ENCODE measurements around the gene SMG1.
A peak's percentile ranks its signal among the peaks of the same experiment; 100 is the strongest.

Gene SMG1

GRCh38 chr16:18799500-18799899 is 126.7 kb downstream of the SMG1 start:
- H3K9me3 ChIP-seq (ENCODE audit: control insufficient read depth, insufficient read depth, low read length) = no peaks in the 10 kb centered on the region
- no CpG with 5 or more reads among the region's 3 CpGs for WGBS (ENCODE audit: insufficient coverage, insufficient read length)
- DNase-seq (ENCODE audit: low read depth, low spot score) = no peak
- no peaks in the 10 kb centered on the region for H3K4me1 ChIP-seq (ENCODE audit: control insufficient read depth, insufficient read depth, low read length)
- H3K27ac ChIP-seq (ENCODE audit: low read length) = no peak overlapping the region
- H3K27me3 ChIP-seq (ENCODE audit: control insufficient read depth, insufficient read depth, low read length) = no peaks in the 10 kb centered on the region
- H3K4me3 ChIP-seq (ENCODE audit: low read length) = 0 out of 2 replicates have a peak overlapping the region, but pooled peaks have one; percentile 5
- peaks cover 2% of the 10 kb centered on the region; the same call in 1 of the 2 replicates for H3K36me3 ChIP-seq (ENCODE audit: control insufficient read depth, insufficient read depth, low read length)

GRCh38 chr16:18797746-18798145 is 128.5 kb downstream of the SMG1 start:
- H3K36me3 ChIP-seq (ENCODE audit: control insufficient read depth, insufficient read depth, low read length) = peaks cover 13% of the 10 kb centered on the region; the same call in 1 of the 2 replicates
- H3K27ac ChIP-seq (ENCODE audit: low read length) = no peak overlapping the region
- no peaks in the 10 kb centered on the region for H3K4me1 ChIP-seq (ENCODE audit: control insufficient read depth, insufficient read depth, low read length)
- no peak overlapping the region for H3K4me3 ChIP-seq (ENCODE audit: low read length)
- WGBS (ENCODE audit: insufficient coverage, insufficient read length) = no CpG with 5 or more reads among the region's 4 CpGs
- no peaks in the 10 kb centered on the region for H3K9me3 ChIP-seq (ENCODE audit: control insufficient read depth, insufficient read depth, low read length)
- H3K27me3 ChIP-seq (ENCODE audit: control insufficient read depth, insufficient read depth, low read length) = no peaks in the 10 kb centered on the region
- DNase-seq (ENCODE audit: low read depth, low spot score) = no peak

DNA sequence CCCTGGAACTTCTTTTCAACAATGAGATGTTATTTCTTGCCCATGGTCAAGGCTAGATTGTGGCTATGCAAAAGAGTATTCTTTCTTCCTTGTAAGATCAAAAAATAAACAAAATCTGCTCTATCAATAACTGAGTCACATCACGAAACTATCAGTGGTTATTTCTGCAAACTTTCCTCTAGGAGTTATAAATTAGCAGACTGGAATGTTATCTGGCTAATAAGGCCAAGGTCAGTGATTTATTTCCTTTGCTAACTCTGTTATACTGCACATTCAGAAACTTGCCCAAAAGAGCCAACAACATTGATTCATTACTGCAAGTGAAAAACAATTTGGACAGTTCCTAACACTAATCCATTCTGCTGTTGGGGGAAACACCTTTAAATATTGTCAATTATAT is 129.8 kb downstream of the SMG1 start:
- H3K36me3 ChIP-seq (ENCODE audit: control insufficient read depth, insufficient read depth, low read length) = peaks cover 15% of the 10 kb centered on the region; the same call in 1 of the 2 replicates
- WGBS (ENCODE audit: insufficient coverage, insufficient read length) = no CpG with 5 or more reads among the region's 1 CpG
- no peak overlapping the region for H3K4me3 ChIP-seq (ENCODE audit: low read length)
- H3K27me3 ChIP-seq (ENCODE audit: control insufficient read depth, insufficient read depth, low read length) = no peaks in the 10 kb centered on the region
- DNase-seq (ENCODE audit: low read depth, low spot score) = no peak
- H3K4me1 ChIP-seq (ENCODE audit: control insufficient read depth, insufficient read depth, low read length) = no peaks in the 10 kb centered on the region
- no peak overlapping the region for H3K27ac ChIP-seq (ENCODE audit: low read length)
- H3K9me3 ChIP-seq (ENCODE audit: control insufficient read depth, insufficient read depth, low read length) = no peaks in the 10 kb centered on the region

DNA sequence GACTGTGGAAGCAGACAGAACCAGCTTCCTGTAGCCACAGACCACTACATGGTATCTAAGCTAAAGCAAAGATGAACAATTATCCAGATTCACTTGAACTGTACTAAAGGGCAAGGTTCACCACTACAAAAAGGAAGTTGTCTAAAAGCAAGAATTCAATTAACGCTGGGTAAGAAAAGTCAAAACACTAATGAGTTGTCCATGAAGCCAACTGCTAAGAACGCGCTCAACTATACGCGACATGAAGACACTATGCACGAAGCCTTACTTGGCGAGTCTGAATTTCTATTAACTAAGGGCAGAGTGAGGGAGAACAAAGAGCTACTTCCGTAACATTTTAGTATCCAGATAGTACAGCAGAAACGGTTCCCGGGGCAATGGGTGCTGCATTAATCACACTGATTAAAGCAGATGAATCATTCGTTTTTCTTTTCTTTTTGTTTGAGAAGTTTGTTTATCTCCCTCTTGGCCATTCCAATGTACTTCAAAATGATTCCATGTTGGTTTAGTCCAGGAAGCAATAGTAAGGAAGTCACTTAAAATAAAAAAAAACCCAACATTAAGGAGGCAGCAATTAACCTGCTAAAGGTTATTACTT is 133.3 kb downstream of the SMG1 start:
- no peaks in the 10 kb centered on the region for H3K27me3 ChIP-seq (ENCODE audit: control insufficient read depth, insufficient read depth, low read length)
- no peak for DNase-seq (ENCODE audit: low read depth, low spot score)
- no CpG with 5 or more reads among the region's 11 CpGs for WGBS (ENCODE audit: insufficient coverage, insufficient read length)
- no peak overlapping the region for H3K27ac ChIP-seq (ENCODE audit: low read length)
- H3K36me3 ChIP-seq (ENCODE audit: control insufficient read depth, insufficient read depth, low read length) = peaks cover 18% of the 10 kb centered on the region; the same call in 1 of the 2 replicates
- H3K4me1 ChIP-seq (ENCODE audit: control insufficient read depth, insufficient read depth, low read length) = no peaks in the 10 kb centered on the region; the same call in 1 of the 2 replicates
- H3K4me3 ChIP-seq (ENCODE audit: low read length) = no peak overlapping the region
- no peaks in the 10 kb centered on the region for H3K9me3 ChIP-seq (ENCODE audit: control insufficient read depth, insufficient read depth, low read length)

DNA sequence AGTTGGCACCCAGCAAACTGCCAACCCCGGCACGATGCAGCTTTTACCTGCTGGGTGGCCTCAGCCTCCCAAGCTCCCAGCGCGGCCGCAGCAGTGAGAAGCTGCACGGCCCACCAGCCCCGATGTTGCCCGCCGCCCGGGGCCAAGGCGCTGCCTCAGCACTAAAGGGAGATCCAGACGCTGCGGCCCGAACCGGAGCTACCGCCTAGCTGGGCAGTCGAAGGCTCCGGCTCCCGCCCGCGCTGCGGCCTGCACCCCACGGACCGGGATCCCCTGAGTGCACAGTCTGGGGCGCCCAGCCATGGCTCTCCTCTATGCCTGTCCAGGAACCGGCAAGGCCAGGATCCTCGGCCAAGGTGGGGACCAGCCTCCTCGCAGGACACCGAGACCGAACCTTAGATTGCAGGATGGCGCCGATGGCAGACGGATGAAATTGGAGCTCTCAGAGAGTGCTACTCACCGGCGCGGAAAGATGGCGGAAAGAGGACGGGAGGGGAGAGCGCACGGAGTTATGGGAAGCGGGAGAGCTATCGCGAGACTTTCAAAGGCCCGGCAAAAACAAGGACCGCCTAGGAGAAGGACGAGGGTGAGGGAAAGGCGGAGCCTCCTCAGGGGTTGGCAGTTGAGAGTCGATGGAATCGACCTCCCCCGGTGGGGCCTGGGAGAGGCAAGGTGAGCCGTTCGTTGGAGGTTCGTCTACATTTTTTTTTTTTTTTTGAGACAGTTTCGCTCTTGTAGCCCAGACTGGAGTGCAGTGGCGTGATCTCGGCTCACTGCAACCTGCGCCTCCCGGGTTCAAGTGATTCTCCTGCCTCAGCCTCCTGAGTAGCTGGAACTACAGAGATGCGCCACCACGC is 136.1 kb downstream of the SMG1 start, which contains the start of gene RPS15A:
Gene RPS15A, minus strand, starts transcription at position 485 of the 857 bp plus-strand sequence. CDS start 1,221 bp downstream, outside the sequence.
- peak; percentile 98 for DNase-seq (ENCODE audit: low read depth, low spot score)
- no peaks in the 10 kb centered on the region for H3K27me3 ChIP-seq (ENCODE audit: control insufficient read depth, insufficient read depth, low read length)
- peak within 1 kb of the TSS; percentile 75 for H3K4me3 ChIP-seq (ENCODE audit: low read length)
- H3K36me3 ChIP-seq (ENCODE audit: control insufficient read depth, insufficient read depth, low read length) = peaks cover 35% of the 10 kb centered on the region; the same call in 1 of the 2 replicates
- no peaks in the 10 kb centered on the region; the same call in 1 of the 2 replicates for H3K4me1 ChIP-seq (ENCODE audit: control insufficient read depth, insufficient read depth, low read length)
- no CpG with 5 or more reads among the region's 60 CpGs for WGBS (ENCODE audit: insufficient coverage, insufficient read length)
- H3K9me3 ChIP-seq (ENCODE audit: control insufficient read depth, insufficient read depth, low read length) = no peaks in the 10 kb centered on the region
- no peak within 1 kb of the TSS for H3K27ac ChIP-seq (ENCODE audit: low read length)

DNA sequence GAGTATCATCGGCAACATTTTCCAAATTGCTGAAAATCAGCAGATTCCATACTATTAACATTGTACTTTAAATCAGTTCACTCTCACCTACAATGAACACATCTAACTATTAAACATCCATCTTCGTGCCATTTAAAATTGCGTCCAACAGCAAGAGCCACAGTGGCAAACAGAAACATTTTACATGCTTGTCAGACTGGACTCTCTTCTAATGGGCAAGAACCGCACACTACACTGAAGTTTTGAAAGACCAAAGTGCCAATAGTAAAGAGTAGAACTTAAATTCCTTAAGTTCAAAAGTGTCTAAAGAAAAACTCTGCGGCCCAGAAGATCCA is 136.7 kb downstream of the SMG1 start:
- DNase-seq (ENCODE audit: low read depth, low spot score) = no peak
- no peaks in the 10 kb centered on the region; the same call in 1 of the 2 replicates for H3K4me1 ChIP-seq (ENCODE audit: control insufficient read depth, insufficient read depth, low read length)
- WGBS (ENCODE audit: insufficient coverage, insufficient read length) = no CpG with 5 or more reads among the region's 5 CpGs
- peaks cover 37% of the 10 kb centered on the region; the same call in 1 of the 2 replicates for H3K36me3 ChIP-seq (ENCODE audit: control insufficient read depth, insufficient read depth, low read length)
- H3K27ac ChIP-seq (ENCODE audit: low read length) = no peak overlapping the region
- no peaks in the 10 kb centered on the region for H3K9me3 ChIP-seq (ENCODE audit: control insufficient read depth, insufficient read depth, low read length)
- no peaks in the 10 kb centered on the region for H3K27me3 ChIP-seq (ENCODE audit: control insufficient read depth, insufficient read depth, low read length)
- peak overlapping the region; percentile 75 for H3K4me3 ChIP-seq (ENCODE audit: low read length)

DNA sequence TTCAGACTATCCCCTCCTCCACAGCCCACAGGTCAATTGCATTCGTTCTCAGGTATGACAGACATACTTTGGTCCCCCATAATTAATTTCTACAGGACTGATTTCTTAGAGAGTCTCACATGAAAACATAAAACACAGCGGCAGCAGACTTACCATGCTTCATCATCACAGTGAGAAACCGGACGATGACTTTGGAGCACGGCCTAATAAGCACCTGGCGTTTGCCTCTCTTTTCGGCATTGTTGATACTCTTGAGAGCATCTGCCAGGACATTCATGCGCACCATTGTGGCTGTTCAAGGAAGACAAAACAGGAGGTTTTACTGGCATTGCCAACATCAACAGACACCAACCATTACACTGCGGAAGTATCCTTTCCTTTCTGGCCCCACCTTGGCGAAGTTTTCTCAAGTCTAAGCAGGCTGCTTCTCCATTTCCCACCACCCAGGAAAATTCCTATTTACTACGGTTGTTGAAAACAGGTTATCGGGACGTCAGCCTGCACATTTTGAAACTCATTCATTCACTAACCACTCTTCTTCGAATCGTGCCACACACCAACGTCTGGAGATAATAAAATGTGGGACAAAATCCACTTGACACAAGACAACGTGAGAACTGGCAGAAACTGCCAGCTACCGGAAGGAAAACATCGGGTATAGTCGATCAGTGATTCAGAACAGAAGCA is 137.2 kb downstream of the SMG1 start:
- H3K36me3 ChIP-seq (ENCODE audit: control insufficient read depth, insufficient read depth, low read length) = peaks cover 36% of the 10 kb centered on the region
- H3K9me3 ChIP-seq (ENCODE audit: control insufficient read depth, insufficient read depth, low read length) = no peaks in the 10 kb centered on the region
- peak overlapping the region; percentile 75 for H3K4me3 ChIP-seq (ENCODE audit: low read length)
- H3K4me1 ChIP-seq (ENCODE audit: control insufficient read depth, insufficient read depth, low read length) = no peaks in the 10 kb centered on the region; the same call in 1 of the 2 replicates
- no peak overlapping the region for H3K27ac ChIP-seq (ENCODE audit: low read length)
- no CpG with 5 or more reads among the region's 20 CpGs for WGBS (ENCODE audit: insufficient coverage, insufficient read length)
- no peaks in the 10 kb centered on the region for H3K27me3 ChIP-seq (ENCODE audit: control insufficient read depth, insufficient read depth, low read length)
- DNase-seq (ENCODE audit: low read depth, low spot score) = no peak

- no peak for DNase-seq (ENCODE audit: low read depth, low spot score)
- H3K27me3 ChIP-seq (ENCODE audit: control insufficient read depth, insufficient read depth, low read length) = no peaks in the 10 kb centered on the region
- H3K4me1 ChIP-seq (ENCODE audit: control insufficient read depth, insufficient read depth, low read length) = no peaks in the 10 kb centered on the region; the same call in 1 of the 2 replicates
- peaks cover 39% of the 10 kb centered on the region for H3K36me3 ChIP-seq (ENCODE audit: control insufficient read depth, insufficient read depth, low read length)
- WGBS (ENCODE audit: insufficient coverage, insufficient read length) = no CpG with 5 or more reads among the region's 8 CpGs
- no peaks in the 10 kb centered on the region for H3K9me3 ChIP-seq (ENCODE audit: control insufficient read depth, insufficient read depth, low read length)
- H3K27ac ChIP-seq (ENCODE audit: low read length) = no peak overlapping the region
- H3K4me3 ChIP-seq (ENCODE audit: low read length) = no peak overlapping the region
Observed at GRCh38 chr16:18784917-18785623, 141.1 kb downstream of the SMG1 start.

DNA sequence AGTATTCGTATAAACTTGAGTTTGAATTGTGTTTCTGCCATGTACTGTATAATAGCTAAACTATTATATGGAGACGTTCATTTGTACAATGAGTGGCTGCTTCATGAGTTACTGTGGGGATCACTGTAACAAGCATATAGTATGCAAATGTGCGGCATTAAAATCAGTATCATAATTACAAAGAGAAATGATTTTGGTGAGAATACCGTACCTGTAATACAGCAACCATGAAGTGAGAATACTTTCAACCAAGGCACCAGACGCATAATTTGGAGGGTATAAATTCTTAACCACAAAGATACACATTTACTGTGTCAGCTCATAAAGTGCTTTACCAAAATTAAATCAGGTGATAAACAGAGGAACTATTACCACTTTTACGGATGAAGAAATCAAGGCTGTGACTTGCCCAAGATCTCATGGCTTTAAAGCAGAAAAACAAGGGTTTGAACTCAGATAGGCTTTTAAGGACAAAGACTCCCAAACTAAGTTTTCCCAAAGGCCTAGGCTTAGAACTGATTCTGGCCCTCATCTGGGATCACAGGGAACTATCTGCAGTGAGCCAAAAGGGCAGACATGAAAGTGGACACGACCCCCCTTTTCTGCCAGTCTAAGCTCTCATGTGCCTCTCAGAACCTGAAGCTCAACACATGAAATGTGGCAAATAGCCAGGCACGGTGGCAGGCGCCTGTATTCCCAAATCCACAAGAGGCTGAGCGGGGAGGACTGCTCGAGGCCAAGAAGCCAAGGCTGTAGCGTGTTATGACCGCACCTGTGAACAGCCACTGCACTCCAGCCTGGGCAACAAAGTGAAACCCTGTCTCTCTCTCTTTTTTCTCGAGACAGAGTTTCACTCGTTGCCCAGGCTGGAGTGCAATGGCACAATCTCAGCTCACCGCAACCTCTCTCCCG is 142.5 kb downstream of the SMG1 start:
- H3K9me3 ChIP-seq (ENCODE audit: control insufficient read depth, insufficient read depth, low read length) = no peaks in the 10 kb centered on the region
- WGBS (ENCODE audit: insufficient coverage, insufficient read length) = no CpG with 5 or more reads among the region's 17 CpGs
- H3K4me1 ChIP-seq (ENCODE audit: control insufficient read depth, insufficient read depth, low read length) = no peaks in the 10 kb centered on the region; the same call in 1 of the 2 replicates
- no peak overlapping the region for H3K4me3 ChIP-seq (ENCODE audit: low read length)
- DNase-seq (ENCODE audit: low read depth, low spot score) = no peak
- no peaks in the 10 kb centered on the region for H3K27me3 ChIP-seq (ENCODE audit: control insufficient read depth, insufficient read depth, low read length)
- peaks cover 39% of the 10 kb centered on the region for H3K36me3 ChIP-seq (ENCODE audit: control insufficient read depth, insufficient read depth, low read length)
- H3K27ac ChIP-seq (ENCODE audit: low read length) = no peak overlapping the region
